Activated CD4-positive, alpha-beta T cell treated with anti-CD3 and anti-CD28 coated beads for 24 hours (primary cell): ENCODE measurements around the gene AKNA.

Experiments used
- DNase-seq, 2 donors: peaks; one replicate each; pipeline ENCODE4 v3.0.0-alpha.2; 2020; ENCODE audit warnings: low read depth in 2 of 2

The AKNA gene, protein sequence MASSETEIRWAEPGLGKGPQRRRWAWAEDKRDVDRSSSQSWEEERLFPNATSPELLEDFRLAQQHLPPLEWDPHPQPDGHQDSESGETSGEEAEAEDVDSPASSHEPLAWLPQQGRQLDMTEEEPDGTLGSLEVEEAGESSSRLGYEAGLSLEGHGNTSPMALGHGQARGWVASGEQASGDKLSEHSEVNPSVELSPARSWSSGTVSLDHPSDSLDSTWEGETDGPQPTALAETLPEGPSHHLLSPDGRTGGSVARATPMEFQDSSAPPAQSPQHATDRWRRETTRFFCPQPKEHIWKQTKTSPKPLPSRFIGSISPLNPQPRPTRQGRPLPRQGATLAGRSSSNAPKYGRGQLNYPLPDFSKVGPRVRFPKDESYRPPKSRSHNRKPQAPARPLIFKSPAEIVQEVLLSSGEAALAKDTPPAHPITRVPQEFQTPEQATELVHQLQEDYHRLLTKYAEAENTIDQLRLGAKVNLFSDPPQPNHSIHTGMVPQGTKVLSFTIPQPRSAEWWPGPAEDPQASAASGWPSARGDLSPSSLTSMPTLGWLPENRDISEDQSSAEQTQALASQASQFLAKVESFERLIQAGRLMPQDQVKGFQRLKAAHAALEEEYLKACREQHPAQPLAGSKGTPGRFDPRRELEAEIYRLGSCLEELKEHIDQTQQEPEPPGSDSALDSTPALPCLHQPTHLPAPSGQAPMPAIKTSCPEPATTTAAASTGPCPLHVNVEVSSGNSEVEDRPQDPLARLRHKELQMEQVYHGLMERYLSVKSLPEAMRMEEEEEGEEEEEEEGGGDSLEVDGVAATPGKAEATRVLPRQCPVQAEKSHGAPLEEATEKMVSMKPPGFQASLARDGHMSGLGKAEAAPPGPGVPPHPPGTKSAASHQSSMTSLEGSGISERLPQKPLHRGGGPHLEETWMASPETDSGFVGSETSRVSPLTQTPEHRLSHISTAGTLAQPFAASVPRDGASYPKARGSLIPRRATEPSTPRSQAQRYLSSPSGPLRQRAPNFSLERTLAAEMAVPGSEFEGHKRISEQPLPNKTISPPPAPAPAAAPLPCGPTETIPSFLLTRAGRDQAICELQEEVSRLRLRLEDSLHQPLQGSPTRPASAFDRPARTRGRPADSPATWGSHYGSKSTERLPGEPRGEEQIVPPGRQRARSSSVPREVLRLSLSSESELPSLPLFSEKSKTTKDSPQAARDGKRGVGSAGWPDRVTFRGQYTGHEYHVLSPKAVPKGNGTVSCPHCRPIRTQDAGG (N-terminal part only)

DNA sequence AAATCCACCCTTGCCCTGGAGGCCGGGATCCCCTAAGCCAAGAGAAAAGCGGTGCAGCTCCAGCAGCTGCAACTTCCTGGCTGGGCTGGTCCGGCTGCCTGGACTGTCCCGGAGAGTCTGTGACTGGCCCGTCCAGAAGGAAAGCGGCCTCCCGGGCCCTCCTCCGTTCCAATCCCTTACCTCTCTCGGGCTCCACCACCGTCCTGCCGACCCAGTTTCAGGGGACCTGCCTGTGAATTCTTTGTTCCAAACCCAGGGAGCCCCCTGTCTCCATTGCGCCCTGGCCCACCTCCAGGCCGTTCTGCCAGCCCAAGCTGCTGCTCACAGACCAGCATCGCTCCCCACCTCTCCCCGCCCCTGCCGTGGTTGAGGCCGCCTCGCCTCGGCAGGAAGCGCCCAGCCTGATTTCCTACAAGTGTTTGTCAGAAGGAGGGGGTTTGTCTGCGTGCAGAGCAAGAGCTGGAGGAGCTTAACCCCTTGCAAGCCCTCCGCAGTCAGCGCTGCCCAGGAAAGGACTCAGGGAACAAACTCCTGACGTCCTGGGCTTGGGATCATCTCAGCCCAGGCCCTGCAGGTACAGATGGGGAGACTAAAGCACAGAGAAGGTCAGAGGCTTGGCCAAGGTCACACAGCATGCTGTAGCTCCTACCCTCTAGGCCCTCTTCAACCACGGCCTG, at the start of gene AKNA:
Gene AKNA (minus strand): TSS at position 303 of the 677 bp plus-strand sequence. CDS start 6,649 bp downstream, outside the sequence.
- peak; percentile 69 to 71 for DNase-seq

DNA sequence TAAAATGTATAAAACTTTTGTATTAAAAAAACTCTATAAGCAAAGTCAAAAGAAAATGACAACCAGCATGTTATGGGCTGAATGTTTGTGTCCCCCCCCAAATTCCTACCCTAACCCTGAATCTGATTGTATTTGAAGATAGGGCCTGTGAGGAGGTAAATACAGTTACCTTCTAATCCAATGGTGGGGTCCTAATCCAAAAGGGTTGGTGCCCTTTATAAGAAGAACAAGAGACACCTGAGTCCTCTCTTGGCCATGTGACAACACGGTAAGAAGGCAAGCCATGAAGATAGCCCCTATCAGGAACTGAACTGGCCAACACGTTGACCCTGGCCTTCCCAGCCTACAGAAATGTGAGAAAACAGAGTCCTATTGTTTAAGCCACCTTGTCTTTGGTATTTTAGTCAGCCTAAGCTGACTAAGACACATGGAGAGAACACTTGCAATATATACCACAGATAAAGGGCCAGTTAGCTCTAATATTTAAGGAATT, 49.7 kb upstream of the AKNA start:
- DNase-seq = no peak

DNA sequence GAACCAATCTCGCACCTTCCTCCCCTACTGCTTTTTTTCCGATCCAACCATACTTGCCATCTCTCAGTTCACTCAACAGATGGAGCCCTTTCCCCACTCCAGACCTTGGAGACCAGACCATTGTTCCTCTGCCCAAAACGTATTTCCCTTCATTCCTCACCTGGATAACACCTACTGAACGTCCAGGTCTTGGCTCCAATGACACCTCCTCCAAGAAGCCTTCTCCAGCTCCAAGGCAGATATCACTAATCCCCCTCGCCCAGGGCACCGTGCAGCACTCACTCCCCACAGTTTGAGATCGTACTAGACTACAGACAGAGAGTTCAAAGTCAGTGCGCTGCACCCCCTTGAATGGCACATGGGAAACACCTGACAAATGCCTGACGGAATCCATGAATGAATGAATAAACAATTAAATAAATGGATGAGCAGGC, 47.1 kb upstream of the AKNA start:
- no peak for DNase-seq

DNA sequence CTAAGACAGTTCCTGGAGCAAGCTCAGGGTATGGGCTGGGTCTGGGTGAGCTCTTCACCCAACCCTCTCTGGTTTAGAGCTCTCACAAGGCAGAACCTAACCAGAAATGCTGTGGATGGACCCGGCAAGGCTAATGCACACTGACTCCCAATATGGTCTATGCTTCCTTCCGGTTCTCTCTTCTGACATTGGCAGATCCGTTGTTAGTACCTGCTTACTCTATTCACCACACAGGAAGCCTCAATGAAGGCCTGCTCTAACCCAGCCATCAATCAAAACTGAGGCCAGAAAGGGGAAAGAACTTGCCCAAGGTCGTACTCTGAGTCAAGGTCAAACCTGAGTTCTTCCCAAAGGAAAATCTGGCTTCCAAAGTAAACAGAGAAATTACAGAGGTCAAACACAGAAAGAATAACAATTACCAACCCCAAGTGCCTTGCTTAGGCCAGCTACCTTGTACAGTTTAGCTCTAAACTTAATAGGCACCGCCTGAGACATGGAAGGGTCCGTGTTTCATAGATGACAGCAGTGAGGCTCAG, 46.0 kb upstream of the AKNA start:
- DNase-seq = no peak

DNA sequence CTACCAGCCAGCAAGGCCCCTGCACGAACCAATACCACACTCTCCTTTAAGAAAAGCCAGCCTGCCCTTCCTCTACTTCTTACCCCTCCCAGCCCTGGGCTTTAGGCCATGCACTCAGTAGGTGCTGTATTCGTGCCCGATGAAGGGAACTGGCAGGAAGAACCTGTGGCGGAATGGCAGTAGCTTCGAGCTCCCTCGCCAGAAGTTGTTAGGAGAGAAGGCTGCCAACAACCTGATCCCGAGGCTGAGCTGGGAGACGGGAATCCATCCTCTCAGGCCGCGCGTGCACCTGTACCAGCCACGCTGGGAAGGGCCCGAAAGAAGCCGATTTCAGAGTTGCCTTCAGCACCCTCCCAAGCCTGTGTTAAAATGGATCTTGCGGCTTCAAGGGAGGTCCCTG, 45.3 kb upstream of the AKNA start:
- DNase-seq = no peak

DNA sequence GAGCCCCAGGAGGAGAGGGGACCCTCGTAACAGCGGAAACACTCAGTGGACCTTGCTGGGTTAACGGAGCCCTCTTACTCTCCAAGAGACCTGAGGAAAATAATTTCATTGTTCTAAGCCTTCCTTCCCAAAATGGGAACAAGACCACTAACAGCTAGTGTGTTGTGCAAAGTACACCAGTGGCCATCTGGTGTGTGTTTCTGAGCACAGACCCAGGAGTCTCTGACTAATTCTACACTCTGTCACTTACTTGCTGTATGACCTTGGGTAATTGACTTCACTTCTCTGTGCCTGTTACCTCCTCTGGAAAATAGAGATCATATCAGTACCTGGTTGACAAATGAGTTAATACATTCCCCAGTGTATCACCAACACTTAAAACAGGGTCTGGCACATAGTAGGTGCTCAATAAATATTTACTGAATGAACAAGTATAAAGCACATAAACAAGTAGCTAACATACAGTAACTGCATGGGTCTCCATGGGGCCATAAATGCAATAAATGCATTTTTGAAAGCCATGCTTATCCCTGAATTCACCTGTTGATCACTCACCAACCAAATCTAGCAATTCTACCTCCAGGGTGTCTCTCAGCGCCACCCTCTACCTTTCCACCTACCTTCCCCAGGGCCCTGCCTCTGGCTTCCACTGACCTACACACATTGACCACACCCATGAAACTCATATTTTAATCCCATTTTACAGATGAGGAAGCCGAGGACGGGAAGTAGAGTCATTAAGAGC, 44.7 kb upstream of the AKNA start:
- no peak for DNase-seq

DNA sequence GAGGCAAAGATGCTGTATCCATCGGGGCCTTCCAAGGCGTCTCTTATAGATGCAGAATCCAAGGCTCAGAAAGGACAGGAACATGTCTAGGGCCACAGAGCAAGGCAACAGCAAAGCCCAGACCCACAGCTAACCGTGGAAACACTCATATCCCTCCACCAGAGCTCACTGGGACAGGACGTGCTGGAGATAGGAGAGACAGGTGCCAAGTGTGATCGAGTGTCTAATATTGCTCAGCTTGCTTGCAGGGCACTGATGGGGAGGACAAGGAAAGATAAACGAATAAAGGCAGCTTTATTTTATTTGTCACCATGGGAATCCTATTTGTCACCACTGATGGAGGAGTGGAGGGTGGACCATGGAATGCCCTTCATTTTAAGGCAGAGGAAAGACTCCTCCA, 44.0 kb upstream of the AKNA start:
- no peak for DNase-seq

DNA sequence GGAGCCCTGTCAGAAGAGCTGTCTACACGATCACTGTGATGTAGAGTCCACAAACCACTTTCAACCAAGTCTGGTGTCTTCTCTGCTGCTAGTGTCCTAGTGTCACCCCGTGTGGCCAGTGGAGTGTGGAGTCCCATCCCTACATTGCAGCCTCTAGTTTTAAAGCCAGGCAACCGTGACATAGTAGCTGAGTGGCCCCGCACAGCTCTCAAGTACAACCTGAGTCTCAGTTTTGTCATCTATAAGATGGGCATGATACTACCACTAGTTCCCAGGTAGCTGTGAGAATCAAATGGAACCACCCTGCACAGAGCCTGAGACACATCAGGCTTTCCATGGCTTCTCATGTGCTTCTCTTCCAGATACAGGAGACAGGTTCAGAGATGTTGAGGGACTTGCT, 43.2 kb upstream of the AKNA start:
- DNase-seq = no peak

DNA sequence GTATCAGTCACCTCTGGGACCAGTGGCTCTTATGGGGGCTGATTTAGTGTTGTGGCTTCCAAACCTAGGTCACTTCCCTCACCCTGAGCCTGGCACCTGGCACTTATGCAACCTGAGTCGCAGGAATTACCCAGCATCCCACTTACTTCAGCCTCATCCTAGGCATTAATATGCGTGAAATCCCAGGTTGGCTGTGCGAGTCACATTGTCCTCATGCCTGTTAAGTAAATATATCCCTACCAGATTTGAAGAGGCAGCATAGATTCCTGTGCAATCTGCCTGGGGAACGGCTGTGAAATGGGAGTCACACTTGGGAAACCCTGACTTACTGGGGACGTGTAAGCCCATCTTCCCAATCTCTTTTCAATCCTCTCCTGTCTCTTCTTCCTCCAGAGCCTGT, 42.7 kb upstream of the AKNA start:
- no peak for DNase-seq

DNA sequence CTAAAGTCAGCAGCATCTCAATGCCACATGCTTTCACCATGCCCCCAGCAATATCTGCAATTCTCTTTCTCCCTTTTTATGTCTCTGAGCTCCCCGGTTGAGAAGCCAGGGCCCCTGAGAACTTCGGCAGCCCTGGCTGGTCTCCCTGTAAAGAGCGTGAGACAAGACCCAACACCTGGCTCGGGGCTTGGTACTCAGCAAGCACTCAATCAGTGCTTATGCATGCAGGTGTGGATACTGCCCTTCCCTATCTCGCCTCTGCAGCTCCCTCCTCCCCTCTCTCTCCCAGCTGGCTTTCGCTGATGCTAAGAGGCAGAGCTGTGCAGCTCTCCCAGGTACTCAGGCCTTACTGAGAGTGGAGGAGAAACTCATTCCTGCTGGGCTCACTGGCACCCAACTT, 41.7 kb upstream of the AKNA start:
- no peak for DNase-seq

DNA sequence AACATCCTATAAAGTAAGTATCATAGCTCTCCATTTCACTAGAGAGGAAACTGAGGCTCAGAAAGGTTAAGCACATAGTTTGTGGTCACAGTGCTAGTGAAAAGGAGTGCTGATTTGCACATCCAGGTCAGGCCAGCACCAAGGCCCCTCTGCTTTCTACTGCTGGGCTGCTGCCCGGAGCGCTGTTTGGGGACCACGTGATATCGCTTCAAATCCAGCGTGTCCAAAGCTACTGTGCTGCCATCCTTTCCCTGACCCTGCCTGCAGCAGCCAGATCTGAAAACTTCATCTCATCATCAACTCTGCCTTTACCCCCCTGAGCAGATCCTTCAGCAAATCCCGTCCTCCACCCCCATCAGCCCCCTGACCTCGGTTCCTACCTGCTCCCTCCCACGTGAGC, 40.7 kb upstream of the AKNA start:
- no peak for DNase-seq

DNA sequence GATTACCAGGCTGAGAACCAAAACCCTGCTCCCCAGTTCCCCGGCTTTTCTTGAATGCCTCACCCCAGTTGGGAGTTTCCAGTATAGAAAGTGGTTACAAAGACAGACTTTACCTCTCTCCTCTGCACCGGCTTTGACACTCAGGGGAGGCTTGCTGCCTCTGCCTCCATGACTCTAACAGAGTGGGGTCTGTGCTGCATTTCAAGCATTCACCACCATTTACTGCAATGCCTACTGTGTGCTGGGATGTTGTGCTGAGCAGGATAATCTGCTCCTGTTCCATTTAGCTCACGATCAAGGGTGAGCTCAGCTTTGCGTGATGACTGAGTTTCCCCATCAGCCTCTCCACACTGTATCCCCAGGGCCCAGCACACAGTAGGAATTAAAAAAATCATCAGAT, 39.9 kb upstream of the AKNA start:
- no peak for DNase-seq

DNA sequence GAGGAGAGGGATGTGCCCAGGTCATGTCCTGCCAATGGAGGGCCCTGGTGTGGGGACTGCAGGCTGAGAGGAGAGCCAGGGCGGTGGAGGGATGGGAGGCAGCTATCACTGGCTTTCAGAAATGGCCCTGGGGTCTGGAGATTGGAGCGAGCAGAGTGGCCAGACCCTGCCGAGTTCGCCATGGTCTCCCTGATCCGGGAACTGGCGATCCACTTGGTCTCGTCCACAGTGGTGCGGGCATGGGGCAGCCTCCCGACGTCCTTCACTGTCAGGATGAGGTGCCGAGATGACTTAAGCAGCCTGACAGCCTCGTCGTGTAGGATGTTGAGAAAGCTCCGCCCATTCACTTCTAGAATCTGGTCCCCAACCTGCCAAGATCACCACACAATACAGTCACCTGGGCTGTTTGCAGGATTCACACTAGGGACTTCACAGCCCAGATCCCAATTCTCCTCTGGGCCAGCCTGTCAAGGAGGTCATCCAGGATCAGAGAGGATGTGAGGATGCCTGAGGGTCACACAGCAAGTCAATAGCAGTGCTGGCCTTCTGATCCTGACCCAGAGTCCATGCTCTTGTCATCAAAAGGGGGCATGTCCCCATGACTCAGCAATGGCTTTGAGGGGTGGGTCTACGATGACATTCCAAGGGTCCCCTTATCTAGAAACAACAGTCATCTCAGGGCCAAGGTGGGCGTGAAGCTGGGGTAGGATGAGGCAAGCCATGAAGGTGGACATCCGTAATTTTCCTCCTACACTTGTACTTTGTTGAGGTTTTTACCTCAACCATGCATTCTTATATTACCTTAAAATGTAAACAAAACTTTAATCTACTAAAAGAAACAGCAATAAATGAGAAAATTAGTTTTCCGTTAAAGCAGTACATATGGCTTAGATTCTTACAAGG, 38.5 kb upstream of the AKNA start:
- no peak for DNase-seq

DNA sequence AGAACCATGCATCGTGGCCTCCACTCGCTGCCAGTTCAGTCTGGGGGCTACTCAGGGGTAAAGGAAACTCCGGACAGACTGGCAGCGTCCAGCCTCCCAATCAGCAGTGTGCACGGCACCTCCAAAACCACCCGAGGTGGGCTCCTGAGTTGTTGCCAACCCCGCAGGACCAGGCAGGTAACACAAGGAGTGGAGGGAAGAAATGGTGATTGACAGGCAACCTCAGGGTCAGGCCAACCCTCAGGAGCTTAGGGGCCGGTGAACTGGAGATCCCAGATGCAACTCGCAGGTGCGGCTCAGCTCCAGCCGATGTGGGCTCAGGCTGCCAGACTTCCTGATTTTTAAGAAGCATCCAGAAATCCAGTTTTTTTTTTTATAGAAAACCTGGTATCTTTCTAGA, 37.3 kb upstream of the AKNA start:
- DNase-seq = no peak

DNA sequence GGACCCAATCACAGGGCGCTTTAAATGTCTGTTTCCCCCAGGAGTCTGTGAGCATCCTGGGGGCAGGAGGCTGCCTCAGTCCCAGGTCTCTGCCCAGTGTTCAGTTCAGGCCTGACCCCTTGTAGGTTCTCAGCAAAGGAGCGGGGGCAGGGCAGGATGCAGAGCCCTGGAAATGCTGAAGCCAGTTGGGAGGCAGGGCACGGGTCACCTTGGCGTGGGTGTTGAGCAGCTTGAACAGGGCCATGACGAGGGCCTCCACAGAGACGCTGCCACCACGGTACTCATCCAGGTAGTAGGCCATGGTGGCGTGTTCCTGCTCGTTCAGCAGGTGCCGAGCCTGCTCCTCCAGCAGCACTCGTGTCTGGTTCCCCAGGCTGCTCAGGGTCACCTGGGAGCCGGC, 36.3 kb upstream of the AKNA start:
- no peak for DNase-seq

DNA sequence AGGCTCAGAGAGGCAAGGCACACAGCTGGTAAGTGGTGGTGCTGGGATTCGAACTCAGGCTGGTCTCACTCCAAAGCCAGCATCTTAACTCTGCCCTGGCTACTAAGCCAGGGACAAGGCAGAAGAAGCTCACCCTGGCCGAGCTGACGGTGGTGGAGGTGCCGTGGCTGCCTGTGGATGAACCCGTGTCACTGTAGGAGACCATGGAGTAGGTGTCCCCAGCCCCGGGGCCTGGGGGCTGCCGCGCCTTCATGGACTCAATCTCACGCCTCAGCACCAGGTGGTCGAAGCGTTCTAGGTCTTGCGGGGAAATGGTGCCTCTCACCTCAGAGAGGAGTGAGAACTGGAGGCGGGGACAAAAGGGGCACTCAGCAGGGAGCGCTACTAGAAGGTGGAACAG, 35.4 kb upstream of the AKNA start:
- DNase-seq = no peak

DNA sequence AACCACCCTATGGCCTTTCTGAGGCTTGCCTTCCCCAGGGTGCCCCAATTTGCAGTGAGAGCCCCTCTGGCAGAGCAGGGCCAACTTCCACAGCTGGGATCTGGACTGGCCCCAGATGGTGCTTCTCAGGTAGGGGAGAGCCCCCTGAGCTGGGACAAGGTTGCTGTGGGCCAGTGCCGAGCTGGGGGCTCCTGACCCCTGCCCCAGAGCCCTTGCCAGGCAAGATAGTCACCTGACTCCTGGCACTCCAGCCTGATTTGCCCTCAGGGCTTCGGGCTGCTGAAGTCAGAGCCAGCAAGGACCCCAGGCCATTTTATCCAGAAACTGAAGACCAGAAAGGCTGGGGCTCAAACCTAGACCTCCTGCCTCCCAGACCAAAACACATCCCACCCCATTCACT, 33.4 kb upstream of the AKNA start:
- DNase-seq = no peak

DNA sequence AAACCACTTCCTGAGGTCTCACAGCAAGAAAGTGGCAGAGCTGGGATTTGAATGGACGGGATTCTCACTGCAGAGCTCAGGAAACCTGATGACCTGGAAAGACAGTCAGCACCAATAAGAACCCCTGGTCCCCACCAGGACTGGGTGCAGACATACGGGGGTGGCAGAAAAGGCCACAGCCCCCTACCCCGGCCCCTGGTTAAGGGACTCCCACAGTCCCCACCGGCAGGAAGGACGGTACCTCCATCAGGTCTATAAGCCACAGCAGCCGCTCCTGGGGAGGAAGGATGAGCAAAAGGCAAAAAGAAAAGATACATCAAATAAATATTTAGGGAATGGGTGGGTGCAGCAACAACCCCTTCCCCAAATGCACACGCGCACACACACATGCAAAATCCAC, 32.0 kb upstream of the AKNA start:
- no peak for DNase-seq

DNA sequence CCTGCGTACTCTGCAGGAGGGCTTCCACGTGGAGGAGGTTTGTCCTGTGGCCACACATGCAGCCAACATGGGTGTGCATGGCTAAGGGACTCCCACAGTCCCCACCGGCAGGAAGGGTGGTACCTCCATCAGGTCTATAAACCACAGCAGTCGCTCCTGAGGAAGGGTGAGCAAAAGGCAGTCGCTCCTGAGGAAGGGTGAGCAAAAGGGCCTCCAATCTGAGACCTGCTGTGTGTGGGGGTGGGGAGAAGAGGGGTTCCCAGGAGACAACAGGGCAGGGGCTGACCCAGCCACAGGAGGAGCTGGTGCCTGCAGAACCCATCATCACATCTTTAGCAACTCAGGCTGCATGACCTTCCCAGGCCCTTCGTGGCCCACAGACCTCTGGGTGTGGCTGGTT, 30.3 kb upstream of the AKNA start:
- no peak for DNase-seq
